Stimulated activated CD8-positive, alpha-beta memory T cell treated with anti-CD3 and anti-CD28 coated beads, Interleukin-4, amount 100 ng/mL, for 48 hours (primary cell): Measurements from ENCODE around the gene PRKRIP1.
"Not testable (repeated sequence)": the region's sequence is repeated elsewhere in the genome, so short reads cannot be mapped to it uniquely, and the experiment has no call there.

ENCODE experiments used
- DNase-seq: peaks from one replicate; pipeline ENCODE4 v3.0.0-alpha.2; 2020

PRKRIP1 gene

DNA sequence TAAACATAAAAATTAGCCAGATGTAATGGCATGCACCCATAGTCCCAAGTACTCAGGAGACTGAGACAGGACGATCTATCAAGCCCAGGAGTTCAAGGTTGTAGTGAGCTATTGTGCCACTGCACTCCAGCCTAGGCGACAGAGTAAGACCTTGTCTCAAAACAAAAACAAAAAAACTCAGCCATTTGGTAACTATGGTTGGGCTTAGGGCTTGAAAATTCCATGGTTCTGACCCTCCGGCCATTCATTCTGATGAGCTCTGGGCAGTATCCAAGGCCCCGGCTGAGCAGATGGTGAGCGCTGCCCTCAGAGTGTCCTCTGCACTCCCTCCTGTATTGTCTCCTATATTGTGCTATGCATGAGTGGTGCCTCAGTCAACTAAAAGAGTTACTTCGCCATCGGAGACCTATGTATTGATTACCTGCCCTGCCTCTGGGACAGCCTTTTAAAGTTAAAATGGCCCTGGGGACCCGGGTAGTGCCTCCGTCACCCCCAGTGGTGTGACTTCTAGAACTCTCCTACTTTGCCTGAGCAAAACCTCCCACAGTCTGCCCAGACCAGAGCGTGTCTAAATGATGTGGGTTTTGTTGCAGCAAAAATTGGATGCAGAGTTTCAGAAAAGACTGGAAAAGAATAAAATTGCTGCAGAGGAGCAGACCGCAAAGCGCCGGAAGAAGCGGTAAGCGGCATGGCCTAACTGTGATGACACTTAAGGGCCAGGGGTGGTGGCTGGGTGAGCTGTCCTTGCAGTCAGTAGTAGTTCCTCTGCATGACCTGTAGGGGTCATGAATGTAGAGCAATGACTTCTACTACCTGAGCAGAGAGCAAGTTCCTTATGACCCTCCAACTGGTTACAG is 8.1 kb downstream of the PRKRIP1 start:
- no peak for DNase-seq

GRCh38 chr7:102404862-102405188 is 8.7 kb downstream of the PRKRIP1 start:
- not testable (repeated sequence) for DNase-seq

GRCh38 chr7:102407910-102408309 is 11.7 kb downstream of the PRKRIP1 start:
- no peak for DNase-seq

GRCh38 chr7:102408530-102408929 is 12.4 kb downstream of the PRKRIP1 start:
- DNase-seq = not testable (repeated sequence)

DNA sequence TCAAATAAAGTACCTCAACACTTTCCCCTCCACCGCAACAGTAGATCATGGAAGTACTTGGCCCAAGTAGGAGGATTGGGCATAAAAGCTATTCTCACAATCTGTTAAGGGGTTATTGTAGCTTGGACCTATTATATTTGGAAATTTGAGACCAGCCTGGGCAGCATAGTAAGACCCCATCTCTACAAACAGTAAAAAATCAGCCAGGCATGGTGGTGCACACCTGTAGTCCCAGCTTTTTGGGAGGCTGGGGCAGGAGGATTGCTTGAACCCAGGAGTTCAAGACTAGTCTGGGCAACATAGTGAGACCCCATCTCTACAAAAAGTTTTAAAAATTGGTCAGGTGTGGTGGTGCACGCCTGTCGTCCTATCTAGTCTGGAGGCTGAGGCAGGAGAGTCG is 13.2 kb downstream of the PRKRIP1 start:
- no peak for DNase-seq

DNA sequence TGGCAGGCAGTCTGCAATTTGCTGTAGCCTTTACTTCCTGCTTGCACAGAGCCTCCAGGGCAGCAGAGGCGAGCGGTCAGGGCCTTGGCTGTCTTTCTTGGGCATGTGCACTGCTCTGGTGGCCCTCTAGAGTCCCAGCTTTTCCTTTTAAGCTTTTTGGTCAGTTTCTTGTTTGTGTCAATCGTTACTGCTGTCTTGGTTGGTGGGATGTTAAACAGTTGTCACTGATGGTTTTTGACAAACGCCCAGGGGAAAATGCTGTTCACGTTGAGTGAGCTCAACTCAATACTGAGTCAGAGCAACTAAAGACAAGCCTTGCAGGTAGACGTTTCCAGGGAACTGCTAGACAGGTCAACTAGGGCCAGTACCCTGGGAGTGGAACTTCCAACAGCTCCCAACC is 14.0 kb downstream of the PRKRIP1 start:
- DNase-seq = no peak

- no peak for DNase-seq
Measured at GRCh38 chr7:102410918-102411317, 14.8 kb downstream of the PRKRIP1 start.

GRCh38 chr7:102412548-102412947 is 16.4 kb downstream of the PRKRIP1 start:
- peak; percentile 54 for DNase-seq

DNA sequence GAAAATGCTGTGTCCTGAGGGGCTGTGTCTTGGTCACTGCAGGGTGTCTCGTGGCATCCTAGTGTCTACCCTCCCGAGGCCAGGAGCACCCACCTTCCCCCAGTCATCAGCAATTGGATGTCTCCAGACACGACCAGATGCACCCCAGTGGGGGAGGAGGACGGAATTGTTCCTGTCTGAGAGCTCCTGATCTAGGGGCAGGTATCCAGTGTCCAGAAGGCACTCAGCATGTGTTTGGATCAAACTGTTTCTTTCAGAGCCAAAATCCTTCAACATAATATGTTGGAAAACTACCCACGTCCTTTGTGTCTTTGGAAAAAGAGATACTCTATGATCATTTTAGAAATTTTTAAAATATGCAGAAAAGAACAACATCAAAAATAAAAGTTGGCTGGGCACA is 16.9 kb downstream of the PRKRIP1 start:
- no peak for DNase-seq

GRCh38 chr7:102413611-102414010 is 17.4 kb downstream of the PRKRIP1 start:
- DNase-seq = no peak

DNA sequence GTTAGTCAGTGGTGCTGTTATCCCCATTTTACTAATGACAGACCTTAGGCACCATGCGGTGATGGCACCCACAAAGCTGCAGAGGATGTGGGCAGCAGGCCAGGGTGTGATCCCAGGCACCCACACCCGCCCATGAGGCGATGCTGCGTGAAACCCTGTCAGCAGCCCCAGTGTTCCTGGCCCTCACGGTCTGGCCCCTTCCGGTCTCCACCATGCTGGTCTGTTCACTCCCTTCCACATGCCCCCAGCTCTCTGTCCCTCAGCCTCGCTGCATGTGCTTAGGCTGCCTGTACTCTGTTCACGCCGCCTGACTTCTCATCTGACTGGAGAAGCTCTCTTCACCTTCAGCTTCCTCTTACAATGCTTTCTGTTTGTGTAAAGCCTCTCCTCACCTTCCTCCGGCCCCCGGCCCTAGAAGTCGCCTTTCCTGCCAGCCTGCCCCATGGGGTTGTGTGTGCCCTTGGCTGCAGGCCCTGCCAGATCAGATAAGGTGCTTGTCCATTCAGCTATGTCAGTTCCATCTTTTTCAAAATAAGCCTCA is 19.6 kb downstream of the PRKRIP1 start:
- peak; percentile 77 for DNase-seq

GRCh38 chr7:102416406-102416805 is 20.2 kb downstream of the PRKRIP1 start:
- DNase-seq = no peak

DNA sequence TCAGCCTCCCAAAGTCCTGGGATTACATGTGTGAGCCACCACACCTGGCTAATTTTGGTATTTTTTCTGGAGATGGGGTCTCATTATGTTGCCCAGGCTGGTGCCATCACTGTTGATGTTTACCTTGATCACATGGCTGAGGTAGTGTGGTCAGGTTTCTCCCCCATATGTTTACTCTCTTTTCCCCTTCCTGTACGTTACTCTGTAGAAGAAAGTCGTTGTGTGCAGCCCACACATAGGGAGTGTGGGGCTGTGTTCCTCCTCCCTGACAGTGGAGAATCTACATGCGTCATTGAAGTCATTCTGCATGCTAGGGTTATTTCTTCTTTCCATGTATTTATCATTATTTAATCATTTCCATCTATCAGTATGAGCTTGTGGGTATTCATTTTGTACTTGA is 20.9 kb downstream of the PRKRIP1 start:
- DNase-seq = no peak

- DNase-seq = no peak
Measured at GRCh38 chr7:102418592-102418991, 22.4 kb downstream of the PRKRIP1 start.

- no peak for DNase-seq
Measured at GRCh38 chr7:102421706-102422240, 25.6 kb downstream of the PRKRIP1 start.

DNA sequence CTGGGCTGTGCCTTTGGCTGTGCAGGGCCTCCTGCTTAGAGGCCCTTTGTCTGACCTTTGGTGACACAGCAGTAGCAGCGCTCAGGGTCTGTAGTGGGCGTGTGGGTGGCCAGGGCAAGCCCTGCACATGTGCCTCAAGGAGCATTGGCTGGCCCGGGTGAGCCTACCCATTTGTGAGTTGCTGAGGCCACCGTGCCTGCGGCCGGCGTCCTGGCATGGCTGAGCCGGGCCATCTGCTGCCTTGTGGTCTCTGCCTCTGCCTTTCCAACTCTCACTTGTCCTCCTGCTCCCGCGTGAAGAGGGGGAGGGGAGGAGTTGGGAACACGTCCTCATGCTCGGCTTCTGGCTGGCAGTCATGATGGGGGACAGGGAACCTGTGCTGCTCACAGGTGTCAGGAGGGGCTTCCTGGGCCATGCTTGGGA is 28.0 kb downstream of the PRKRIP1 start:
- DNase-seq = no peak

DNA sequence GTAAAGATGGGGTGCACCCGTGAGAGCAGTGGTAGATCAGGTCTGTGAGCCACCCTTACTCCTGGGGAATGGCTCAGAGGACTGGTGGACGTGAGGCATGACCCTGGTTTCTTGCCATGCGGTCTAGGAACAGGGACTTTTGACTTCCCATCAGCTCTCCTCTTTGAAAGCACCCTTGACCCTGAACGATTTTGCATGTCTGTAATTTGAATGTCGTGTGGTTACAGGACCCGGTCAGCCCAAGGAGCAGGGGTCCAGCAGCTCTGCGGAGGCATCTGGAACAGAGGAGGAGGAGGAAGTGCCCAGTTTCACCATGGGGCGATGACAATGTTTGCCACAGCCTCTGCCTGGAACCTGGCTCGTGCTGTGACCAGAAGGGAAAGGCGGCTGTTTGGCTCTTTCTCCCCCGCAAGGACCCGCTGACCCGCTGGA is 28.6 kb downstream of the PRKRIP1 start:
- DNase-seq = no peak

DNA sequence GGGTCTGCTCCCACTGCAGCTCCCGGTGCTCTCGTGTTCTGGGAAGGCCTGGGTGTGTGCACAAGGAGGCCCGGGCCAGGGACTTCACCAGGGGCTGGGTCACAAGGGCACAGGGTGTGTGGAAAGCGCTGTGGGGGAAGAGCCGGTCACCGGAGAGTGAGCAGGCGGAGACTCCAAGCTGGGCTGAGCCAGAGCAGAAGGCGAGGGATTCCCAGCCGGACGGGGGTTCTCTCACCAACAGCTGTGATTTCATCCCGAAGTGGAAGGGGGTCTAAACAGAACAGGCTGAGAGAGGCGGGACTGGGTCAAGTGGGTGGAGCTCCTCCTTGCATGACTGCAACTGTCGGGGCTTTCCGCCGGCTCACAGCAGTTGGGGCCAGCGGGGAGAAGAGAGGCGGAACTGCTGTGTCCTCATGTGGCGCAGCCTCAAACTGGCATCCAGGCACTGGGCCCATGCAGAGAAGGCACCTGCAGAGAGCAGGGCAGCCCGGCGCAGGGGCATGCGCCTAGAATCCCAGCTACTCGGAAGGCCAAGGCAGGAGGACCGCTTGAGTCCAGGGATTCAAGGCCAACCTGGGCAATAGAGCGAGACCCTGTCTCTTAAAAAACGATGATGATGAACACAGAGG is 29.6 kb downstream of the PRKRIP1 start:
- DNase-seq = peak; percentile 88

DNA sequence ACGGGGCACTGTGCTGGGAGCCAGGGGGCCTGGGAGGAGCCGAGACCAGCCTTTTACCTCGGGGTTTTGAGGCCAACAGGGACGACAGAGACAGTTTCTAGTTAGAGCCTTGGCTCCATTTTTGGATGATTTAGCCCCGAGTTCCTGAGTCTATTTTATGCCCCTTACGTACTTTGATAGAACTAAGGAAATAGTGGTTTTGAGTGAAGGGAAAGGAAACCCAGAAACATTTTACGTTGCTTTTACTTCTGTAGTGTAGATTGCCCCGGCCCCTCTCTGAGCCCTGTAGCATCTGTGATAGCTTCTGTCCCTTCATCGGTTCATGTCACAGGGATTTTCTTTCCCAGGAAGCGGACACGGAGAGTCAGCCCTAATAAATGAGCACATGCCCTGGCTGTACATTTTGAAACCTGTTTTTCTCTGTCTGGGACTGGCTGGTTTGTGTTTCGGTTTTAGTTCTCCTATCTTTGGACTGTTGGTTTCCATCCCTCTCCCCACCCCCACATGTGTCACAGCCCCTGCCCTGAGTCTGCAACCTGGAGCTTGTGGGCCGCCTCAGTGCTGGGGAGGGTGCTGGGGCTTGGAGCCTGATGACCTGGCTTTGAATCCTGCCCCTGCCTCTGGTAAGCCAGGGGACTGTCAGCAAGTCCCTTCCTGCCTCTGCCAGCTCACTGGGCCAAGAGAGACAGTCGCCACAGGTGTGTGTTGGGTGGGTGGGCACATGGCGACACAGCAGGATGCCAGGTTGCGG is 30.3 kb downstream of the PRKRIP1 start:
- peak; percentile 83 for DNase-seq

DNA sequence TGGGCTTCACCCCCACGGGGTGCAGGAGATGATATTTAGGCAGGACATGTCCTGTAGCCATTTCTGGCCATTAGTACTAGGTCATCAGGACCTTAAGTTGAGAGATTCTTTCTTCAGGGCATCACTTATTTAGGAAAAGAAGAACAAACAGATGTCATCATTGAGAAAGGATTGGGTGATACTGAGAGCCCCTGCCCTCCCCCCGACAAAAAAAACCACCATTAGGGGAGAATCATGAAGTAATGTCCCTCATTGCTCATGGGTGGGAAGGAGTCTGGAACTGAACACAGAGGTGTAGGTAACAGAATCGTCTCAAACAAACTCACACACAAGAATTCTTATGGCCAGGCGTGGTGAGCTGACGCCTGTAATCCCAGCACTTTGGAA is 30.8 kb downstream of the PRKRIP1 start:
- no peak for DNase-seq

DNA sequence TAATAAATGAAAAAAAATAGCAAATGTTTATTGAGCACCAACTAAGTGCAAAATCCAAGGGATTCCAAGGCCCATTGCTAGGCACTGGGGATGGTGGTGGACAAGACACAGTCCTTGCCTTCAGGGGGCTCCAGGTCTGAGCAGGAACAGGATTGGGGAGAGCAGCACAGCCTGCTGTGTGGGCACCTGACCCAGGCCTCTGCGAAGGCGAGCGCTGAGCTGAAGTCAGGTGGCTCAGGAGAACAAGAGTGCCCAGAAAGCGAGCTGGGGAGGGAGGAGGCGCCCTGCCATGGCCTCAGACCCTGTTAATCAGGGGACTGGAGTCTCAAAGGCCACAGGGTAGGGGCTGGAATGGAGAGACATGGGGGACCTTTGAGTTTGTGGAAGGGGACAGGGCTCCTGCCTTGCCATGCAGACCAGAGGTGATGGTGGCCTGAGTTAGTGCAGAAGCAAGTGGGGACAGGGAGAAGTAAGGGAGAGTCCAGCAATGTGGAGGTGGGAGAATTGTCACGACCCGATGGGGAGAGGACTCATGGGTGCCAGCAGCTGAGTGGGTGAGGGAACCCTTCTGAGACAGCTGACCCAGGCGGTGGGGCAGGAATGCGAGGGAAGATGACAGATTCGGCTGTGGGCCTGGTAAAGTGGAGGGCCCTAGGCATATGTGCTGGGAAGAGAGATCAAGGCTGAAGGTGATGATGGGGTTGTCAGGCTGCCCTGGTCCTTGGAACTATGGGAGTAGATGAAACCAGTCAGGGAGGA is 33.2 kb downstream of the PRKRIP1 start:
- DNase-seq = no peak

DNA sequence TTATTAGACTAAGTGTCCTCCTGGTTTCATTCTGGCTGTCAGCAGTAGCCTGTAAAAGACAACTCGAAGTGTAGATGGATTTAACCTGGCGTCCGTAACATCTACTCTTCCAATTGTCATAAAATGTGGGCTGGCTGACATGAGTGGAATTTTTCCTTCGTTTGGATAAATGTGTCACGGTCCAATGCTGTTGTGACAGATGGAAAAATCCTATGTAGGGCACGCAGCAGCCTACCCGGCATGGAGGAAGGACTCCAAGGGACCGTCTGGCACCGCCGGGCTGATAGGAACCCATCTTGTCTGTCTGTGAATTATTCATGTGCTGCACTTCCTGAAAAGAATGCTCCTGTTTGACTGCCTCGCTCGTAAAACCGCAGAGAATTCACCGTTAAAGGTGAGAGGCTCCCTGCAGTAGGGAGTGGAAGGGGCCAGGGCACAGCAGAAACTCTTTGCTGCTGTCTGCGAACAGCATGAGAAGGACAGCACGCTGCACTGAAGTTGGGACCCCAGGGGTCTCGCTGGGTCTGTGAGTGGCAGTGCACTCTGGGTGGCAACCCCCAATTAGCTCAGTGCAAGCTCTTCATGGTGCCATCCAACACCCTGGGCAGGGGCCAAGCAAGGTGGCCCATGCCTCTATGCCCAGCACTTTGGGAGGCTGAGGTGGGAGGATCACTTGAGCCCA is 35.6 kb downstream of the PRKRIP1 start:
- peak; percentile 53 for DNase-seq
